SIG-M5 treated with dmso at 0.1 percent for 504 hours (cell line): Measurements from ENCODE around the gene NAPG.
"Not testable (repeated sequence)": the region's sequence is repeated elsewhere in the genome, so short reads cannot be mapped to it uniquely, and the experiment has no call there.

ENCODE experiments used
- DNase-seq: peaks from one replicate; lab custom pipeline; 2025; ENCODE audit not compliant: unreplicated experiment; lab: John Stamatoyannopoulos, UW

NAPG gene

GRCh38 chr18:10544093-10544748 lies 18.4 kb downstream of the NAPG start:
- no peak for DNase-seq

- no peak for DNase-seq
Observed at GRCh38 chr18:10546557-10547300, 20.9 kb downstream of the NAPG start.

- no peak for DNase-seq
Observed at GRCh38 chr18:10552226-10552625, 26.4 kb downstream of the NAPG start.

GRCh38 chr18:10556251-10556650 lies 30.4 kb downstream of the NAPG start:
- not testable (repeated sequence) for DNase-seq

GRCh38 chr18:10557085-10557677 lies 31.4 kb downstream of the NAPG start:
- no peak for DNase-seq

GRCh38 chr18:10558243-10558966 lies 32.6 kb downstream of the NAPG start:
- no peak for DNase-seq

GRCh38 chr18:10558967-10559298 lies 33.1 kb downstream of the NAPG start:
- DNase-seq: no peak

GRCh38 chr18:10559553-10560451 lies 34.0 kb downstream of the NAPG start:
- DNase-seq: no peak

- peak; percentile 33 for DNase-seq
Observed at GRCh38 chr18:10560452-10561045, 34.7 kb downstream of the NAPG start.

- no peak for DNase-seq
Observed at GRCh38 chr18:10562773-10563160, 36.9 kb downstream of the NAPG start.

GRCh38 chr18:10563886-10564285 lies 38.1 kb downstream of the NAPG start:
- no peak for DNase-seq

- DNase-seq: no peak
Observed at GRCh38 chr18:10564975-10565773, 39.3 kb downstream of the NAPG start.

GRCh38 chr18:10565835-10566234 lies 40.0 kb downstream of the NAPG start:
- no peak for DNase-seq

- no peak for DNase-seq
Observed at GRCh38 chr18:10566390-10566789, 40.6 kb downstream of the NAPG start.

- not testable (repeated sequence) for DNase-seq
Observed at GRCh38 chr18:10569941-10570340, 44.1 kb downstream of the NAPG start.

- no peak for DNase-seq
Observed at GRCh38 chr18:10570622-10571021, 44.8 kb downstream of the NAPG start.

GRCh38 chr18:10571537-10571936 lies 45.7 kb downstream of the NAPG start:
- DNase-seq: no peak

GRCh38 chr18:10573261-10573660 lies 47.4 kb downstream of the NAPG start:
- not testable (repeated sequence) for DNase-seq

GRCh38 chr18:10574412-10574811 lies 48.6 kb downstream of the NAPG start:
- DNase-seq: not testable (repeated sequence)
